NK-92 (cell line): ENCODE measurements around the gene IMMT.

Experiments used
- DNase-seq: peaks from one replicate; lab custom pipeline; 2025; ENCODE audit not compliant: unreplicated experiment; lab: John Stamatoyannopoulos, UW

The IMMT gene

GRCh38 chr2:86143926-86144685 lies 51.2 kb downstream of the IMMT start:
- no peak for DNase-seq

GRCh38 chr2:86143307-86143706 lies 52.0 kb downstream of the IMMT start:
- no peak for DNase-seq

- DNase-seq = no peak
Measured at GRCh38 chr2:86142436-86143257, 52.6 kb downstream of the IMMT start.

DNA sequence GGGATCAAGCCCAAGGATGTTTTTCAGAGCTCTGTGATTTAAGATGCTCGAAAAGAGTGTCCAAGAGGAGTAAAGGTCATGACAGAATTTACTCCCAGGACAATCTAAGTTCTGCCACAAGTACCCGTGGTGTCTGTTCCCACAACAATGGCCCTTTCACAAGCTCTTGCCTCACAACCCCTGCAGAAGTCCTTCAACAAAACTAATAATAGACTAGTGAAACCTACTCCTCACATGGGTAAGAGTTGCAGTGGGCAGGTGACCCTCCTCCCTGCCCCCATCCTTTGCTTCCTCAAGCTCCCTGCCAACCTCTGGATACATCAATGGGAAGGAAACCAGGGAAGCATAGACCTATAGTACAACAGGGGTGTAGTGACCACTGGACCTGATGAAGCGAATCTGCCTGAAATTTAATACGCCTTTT lies 54.3 kb downstream of the IMMT start:
- DNase-seq = no peak

GRCh38 chr2:86139981-86140380 lies 55.3 kb downstream of the IMMT start:
- DNase-seq = no peak

DNA sequence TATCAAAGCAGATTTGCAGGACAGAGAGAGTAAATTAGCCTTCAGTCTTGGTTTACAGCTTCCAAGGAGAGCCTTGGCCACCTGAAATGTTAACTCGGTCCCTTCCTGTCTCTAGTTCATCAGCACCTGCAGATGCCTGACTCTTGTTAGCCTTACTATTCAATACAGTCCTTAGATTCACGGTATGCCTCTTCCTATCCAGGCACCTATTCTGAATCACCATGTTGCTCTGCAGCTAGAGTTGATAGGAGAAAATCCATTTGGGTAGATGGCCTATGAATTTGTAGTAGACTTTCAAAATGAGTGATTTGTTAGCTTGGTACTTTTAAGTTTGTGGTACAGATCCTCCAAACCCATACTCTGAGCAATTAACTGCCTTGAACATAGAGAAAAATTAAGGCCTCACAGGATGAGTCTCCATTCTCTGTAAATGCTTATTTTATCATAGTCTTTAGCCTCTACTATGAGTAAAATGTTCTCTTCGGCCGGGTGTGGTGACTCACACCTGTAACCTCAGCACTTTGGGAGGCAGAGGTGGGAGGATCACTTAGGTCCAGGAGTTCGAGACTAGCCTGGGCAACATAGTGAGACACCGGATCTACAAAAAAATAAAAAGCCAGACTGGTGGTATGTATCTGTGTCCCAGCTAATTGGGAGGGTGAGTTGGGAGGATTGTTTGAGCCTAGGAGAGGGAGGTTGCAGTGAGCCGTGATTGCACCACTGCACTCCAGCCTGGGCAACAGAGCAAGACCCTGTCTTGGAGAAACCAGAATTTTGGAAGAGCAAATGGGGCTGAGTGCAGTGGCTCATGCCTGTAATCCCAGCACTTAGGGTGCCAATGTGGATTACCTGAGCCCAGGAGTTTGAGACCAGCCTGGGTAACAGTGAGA lies 56.3 kb downstream of the IMMT start:
- no peak for DNase-seq

- no peak for DNase-seq
Measured at GRCh38 chr2:86136141-86136540, 59.1 kb downstream of the IMMT start.

DNA sequence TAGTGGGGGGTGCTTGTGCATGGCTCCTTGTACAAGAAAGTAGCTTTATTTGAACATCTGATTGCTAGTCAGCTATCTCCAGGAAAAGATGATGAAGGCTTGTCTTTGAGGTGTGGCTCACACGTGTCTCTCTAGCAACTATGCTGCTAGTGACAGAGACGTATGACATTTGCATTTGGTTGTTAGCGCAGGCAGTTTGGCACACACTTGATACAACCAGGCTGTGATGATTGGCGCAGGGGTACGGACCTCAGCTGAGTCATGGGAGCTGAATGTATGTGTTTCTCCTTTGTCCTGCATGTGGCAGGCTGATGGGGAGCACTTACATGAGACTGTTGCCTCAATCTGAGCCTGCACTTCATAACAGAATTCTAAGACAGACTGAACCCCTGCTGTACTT lies 59.6 kb downstream of the IMMT start:
- no peak for DNase-seq

DNA sequence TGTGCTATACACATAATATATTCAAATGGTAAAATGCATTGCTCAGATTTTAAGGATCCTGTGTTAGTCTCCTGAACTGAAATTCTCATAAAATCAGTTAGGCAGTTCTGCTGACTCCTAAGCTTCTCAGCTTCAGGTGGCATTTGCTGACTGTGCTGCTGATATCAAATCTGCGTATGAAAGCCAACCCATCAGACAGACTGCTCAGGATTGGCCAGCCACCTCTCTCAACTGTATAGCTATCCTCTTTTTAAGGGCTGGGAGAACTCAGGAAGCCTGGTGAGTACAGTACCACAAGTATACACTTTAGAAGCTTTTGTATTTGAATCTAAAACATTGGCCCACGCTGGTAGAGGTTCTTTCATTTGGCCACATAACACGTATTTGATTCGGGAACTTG lies 60.6 kb downstream of the IMMT start:
- no peak for DNase-seq

DNA sequence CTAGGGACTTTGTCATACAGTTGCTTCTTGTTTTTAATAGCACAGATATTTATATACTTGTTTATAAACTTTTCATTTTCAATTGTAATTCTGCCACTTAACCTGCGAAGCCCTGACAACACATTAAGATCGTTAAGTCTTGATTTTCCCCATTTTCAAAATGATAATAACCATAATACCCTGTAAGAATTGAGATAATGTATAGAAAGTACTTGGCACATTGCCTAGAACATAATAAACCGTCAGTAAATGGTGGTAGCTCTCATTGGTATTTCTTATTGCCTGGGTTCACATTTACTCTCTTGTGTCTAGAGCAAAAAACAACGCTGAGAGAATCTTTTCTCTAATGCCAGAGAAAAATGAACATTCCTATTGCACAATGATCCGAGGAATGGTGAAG lies 70.6 kb downstream of the IMMT start:
- no peak for DNase-seq

DNA sequence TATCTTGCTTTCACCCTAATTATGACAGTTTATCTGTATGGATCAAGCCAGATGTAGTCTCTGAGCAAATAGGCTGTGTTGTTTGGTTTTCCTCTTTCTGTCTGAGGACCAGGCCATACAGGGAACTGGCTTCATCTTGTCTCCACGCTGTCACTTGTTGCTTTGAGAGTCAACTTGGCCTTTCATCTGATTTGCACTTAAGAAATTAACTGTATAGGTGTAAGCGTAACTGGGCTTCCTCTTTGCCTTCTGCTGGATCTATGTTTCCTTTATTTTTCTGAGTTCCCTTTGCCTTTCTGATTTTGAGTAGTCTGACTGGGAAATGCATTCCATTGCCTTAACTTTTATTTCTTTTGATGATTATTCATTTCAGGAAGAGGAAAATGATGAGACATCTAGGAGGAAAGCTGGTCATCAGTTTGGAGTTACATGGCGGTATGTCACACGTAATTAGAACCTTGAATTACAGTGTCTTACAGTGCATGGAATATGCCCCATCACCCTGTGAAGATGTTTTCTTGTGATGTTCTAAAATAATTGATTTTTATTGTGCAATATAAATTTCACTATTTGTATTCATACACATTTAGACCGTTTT lies 71.8 kb downstream of the IMMT start:
- no peak for DNase-seq

DNA sequence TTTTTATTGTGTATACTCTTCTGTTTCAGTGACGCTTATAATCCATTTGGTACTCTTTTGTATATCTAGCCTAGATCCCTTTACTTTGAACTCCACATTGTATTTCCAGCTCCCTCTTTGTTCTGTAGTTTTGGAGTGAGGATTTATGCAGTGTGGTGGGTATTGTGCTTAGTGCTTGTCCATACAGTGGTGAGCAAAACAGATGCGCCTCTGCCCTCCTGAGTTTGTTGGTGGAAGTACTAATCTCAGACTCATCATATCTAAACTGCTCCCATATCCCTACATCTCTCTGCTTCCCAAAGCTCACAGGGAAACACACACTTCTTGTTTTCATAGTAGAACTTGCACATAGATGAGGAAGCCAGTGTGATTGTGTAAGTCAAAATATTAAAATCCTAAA lies 77.1 kb downstream of the IMMT start:
- no peak for DNase-seq

DNA sequence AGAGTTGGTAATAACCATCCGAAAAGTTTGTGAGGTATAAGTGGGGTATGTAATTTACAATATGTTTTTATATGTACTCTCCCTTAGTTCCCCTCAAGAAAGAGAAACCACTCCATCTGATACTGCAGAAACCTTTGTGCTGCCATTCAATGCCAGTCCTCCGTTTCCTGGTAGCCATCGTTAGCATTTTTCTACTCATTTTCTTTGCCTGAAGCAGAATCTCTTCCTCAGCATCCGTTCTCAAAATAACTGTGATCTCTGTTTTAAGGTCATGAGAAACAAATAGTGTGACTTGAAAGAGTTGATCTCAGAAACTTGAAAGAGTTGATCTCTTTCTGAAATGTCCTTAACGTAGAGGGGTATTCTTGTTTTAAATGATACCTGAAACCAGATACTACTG lies 88.2 kb downstream of the IMMT start:
- DNase-seq = no peak

DNA sequence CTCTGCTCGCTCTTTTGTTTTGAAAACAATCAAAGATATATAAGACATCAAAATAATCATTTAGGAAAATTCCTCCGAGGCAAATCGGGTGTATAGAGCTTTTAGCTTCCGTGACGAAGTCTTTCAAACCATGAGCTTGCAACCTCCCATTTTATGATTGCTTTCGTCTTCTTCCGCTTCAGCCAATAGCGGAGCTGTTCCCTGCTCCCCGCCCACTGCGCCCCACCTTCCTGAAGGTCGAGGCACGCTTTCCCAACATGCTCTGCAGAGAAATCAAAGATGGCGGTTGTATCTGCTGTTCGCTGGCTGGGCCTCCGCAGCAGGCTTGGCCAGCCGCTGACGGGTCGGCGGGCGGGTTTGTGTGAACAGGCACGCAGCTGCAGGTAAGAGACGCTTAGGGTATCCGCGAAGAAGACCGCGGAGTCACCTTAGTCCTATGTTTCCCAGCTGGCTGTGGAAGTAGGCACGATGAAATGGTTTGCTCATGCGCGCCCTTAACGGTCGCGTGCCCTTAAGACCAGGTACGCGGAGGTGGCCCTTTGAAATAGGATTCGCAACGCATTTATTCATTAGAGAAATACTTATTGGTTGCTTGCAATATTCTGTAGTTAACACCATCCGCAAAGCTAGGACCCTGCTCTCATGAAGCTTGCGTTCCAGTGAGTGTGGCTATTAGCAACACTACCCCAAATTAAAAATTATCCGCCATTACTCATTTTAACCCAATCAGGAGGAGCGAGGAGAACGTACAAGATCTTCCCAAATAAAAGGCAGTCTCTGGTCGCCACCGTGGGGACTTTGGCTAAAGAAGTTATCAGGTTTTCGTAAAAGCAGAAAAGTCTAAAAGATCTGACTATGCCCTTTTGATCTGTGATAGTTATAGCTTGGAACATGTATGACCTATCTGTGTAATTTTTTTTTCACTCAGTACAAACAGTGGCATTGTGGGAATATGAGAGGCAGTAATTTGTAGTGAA lies 89.0 kb downstream of the IMMT start, which contains the start of gene PTCD3:
PTCD3 (plus strand) TSS at position 267 of the 977 bp plus-strand sequence; CDS start at position 280, 13 bp downstream.
- peak; percentile 58 for DNase-seq

DNA sequence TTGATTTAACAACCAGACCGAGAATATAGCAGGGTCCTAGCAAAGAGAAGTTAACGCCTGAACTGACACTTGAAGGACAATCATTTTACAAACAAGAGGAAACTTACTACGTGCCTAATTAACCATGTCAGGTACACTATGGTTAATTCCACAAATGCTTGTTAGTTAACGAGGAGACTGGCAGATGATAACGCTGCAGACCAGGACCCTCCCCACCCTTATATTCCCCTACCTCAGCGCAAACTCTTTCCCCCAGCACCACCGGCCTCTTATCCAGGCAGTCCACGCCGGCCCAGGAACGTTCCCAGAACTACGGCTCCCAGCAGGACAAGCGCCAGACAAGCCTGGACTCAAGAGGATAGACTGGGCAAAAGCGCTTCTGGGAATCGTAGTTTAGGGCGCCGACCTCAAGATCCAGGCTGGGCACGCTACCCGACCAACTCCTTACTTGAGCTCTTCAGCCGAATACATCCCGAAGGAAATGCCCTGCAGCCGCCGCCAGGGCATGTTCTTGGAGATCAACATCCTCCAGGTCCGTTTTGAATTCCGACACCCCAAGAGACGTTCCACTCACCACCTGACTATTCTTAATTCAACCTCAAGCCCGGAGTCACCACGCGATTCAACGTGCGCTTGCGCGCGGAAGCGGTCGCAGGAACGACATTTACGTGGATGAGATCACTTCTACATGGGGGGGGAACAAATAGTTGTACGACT lies 89.9 kb downstream of the IMMT start, which contains the start of gene POLR1A:
POLR1A (minus strand) TSS at position 635 of the 717 bp plus-strand sequence; CDS start at position 525, 110 bp downstream.
- DNase-seq = no peak

DNA sequence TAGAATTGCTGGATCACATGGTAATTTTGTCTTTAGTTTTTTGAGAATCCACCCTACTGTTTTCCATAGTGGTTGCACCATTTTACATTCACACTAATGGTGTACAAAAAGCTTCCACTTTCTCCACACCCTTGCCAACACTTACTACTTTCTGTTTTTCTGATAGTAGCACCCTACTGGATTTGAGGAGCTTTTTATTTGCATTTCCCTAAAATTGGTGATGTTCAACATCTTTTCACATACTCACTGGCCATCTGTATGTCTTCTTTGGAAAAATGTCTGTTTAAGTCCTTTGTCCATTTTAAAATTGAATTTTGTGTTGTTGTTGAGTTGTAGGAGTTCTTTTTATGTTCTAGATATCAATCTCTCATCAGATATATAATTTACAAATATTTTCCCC lies 93.1 kb downstream of the IMMT start:
- no peak for DNase-seq

DNA sequence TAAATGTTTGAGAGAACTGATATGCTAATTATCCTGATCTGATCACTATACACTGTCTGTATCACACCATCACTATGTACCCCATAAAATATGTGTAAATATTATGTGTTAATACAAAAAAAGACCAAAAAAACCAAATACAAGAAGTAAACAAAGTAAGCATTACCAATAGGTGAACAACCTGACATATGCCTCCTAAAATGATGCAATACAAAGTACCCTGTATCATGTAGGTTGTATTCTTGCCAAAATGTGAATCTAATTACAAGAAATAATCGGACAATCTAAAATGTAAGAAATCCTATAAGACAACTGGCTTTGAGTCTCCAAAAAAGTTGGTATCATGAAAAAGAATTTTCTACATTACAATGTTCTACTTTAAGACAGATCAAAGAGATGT lies 97.3 kb downstream of the IMMT start:
- DNase-seq = no peak

- no peak for DNase-seq
Measured at GRCh38 chr2:86097114-86097896, 98.0 kb downstream of the IMMT start.
